H9 (cell line): Measurements from ENCODE around the gene AP1AR. TPM values are rescaled to one million over a fixed set of nuclear protein-coding genes. Genes with fewer than 3 reads are reported as not detected.

ENCODE experiments used
- DNase-seq: peaks from one replicate; pipeline ENCODE4 v3.0.0-alpha.2; 2017
- H2AFZ ChIP-seq: one replicate; pipeline ENCODE4 v1.6.1; 2013; ENCODE audit warnings: mild to moderate bottlenecking, low read length, control low read depth, moderate library complexity
- H2AK5ac ChIP-seq: 2 replicates; pipeline ENCODE4 v1.6.1; 2013; ENCODE audit warnings: low read length, control low read depth, mixed read lengths; ENCODE audit not compliant: insufficient read length
- H2BK120ac ChIP-seq: one replicate; pipeline ENCODE4 v1.6.1; 2013; ENCODE audit warnings: low read depth, mild to moderate bottlenecking, low read length, control low read depth, inconsistent platforms; ENCODE audit not compliant: poor library complexity, severe bottlenecking
- H2BK12ac ChIP-seq: 2 replicates; pipeline ENCODE4 v1.6.1; 2013; ENCODE audit warnings: low read length, control low read depth, mixed read lengths, low read depth; ENCODE audit not compliant: insufficient read length
- H2BK15ac ChIP-seq: 2 replicates; pipeline ENCODE4 v1.6.1; 2013; ENCODE audit warnings: low read depth, low read length, control low read depth
- H2BK20ac ChIP-seq: one replicate; pipeline ENCODE4 v1.6.1; 2013; ENCODE audit warnings: low read depth, mild to moderate bottlenecking, low read length, control low read depth, inconsistent platforms; ENCODE audit not compliant: poor library complexity, severe bottlenecking
- H2BK5ac ChIP-seq: 2 replicates; pipeline ENCODE4 v1.6.1; 2013; ENCODE audit warnings: low read length, control low read depth, mixed read lengths; ENCODE audit not compliant: insufficient read length
- H3K14ac ChIP-seq: 2 replicates; pipeline ENCODE4 v1.6.1; 2013; ENCODE audit warnings: low read length, control low read depth; ENCODE audit not compliant: insufficient read depth
- H3K18ac ChIP-seq: 2 replicates; pipeline ENCODE4 v1.6.1; 2013; ENCODE audit warnings: low read depth, mild to moderate bottlenecking, mixed read lengths, low read length, control low read depth; ENCODE audit not compliant: insufficient read length
- H3K23ac ChIP-seq: 2 replicates; pipeline ENCODE4 v1.6.1; 2013; ENCODE audit warnings: low read length, control low read depth, mixed read lengths, low read depth; ENCODE audit not compliant: insufficient read length
- H3K23me2 ChIP-seq: 2 replicates; pipeline ENCODE4 v1.6.1; 2013; ENCODE audit warnings: low read depth, mild to moderate bottlenecking, mixed read lengths, low read length, control low read depth; ENCODE audit not compliant: insufficient read length, poor library complexity, severe bottlenecking
- H3K27ac ChIP-seq: 2 replicates; pipeline ENCODE4 v1.5.1; 2013; ENCODE audit warnings: low read length, control low read depth, mixed read lengths, low read depth; ENCODE audit not compliant: insufficient read length
- H3K27me3 ChIP-seq: 2 replicates; pipeline ENCODE4 v1.6.1; 2013; ENCODE audit warnings: low read length, control low read depth, inconsistent platforms; ENCODE audit not compliant: insufficient read depth
- H3K4ac ChIP-seq: 2 replicates; pipeline ENCODE4 v1.6.1; 2013; ENCODE audit warnings: low read depth, mild to moderate bottlenecking, control low read depth, inconsistent platforms, low read length, moderate library complexity
- H3K4me1 ChIP-seq: 2 replicates; pipeline ENCODE4 v1.6.1; 2013; ENCODE audit warnings: low read length, control low read depth, inconsistent platforms; ENCODE audit not compliant: insufficient read depth
- H3K4me2 ChIP-seq: 2 replicates; pipeline ENCODE4 v1.6.1; 2013; ENCODE audit warnings: low read length, control low read depth, mixed read lengths; ENCODE audit not compliant: insufficient read length, insufficient read depth
- H3K56ac ChIP-seq: 2 replicates; pipeline ENCODE4 v1.6.1; 2013; ENCODE audit warnings: low read depth, mild to moderate bottlenecking, mixed read lengths, low read length, control low read depth; ENCODE audit not compliant: insufficient read length
- H3K79me1 ChIP-seq: 2 replicates; pipeline ENCODE4 v1.6.1; 2013; ENCODE audit warnings: low read depth, mild to moderate bottlenecking, moderate library complexity, low read length, control low read depth, inconsistent platforms; ENCODE audit not compliant: insufficient read depth, poor library complexity, severe bottlenecking
- H3K79me2 ChIP-seq: 2 replicates; pipeline ENCODE4 v1.6.1; 2013; ENCODE audit warnings: low read length, control low read depth, inconsistent platforms; ENCODE audit not compliant: insufficient read depth
- H3K9ac ChIP-seq: 2 replicates; pipeline ENCODE4 v1.6.1; 2013; ENCODE audit warnings: low read length, control low read depth, mixed read lengths; ENCODE audit not compliant: insufficient read length; ENCODE audit errors: extremely low read depth
- H3K9me3 ChIP-seq: one replicate; pipeline ENCODE4 v1.6.1; 2013; ENCODE audit warnings: low read depth, low read length, inconsistent platforms; ENCODE audit not compliant: control insufficient read depth
- H3T11ph ChIP-seq: one replicate; pipeline ENCODE4 v1.6.1; 2013; ENCODE audit warnings: mild to moderate bottlenecking, low read length, control low read depth, inconsistent platforms
- H4K20me1 ChIP-seq: one replicate; pipeline ENCODE4 v1.6.1; 2013; ENCODE audit not compliant: control insufficient read depth, insufficient read length, insufficient read depth
- H4K5ac ChIP-seq: 2 replicates; pipeline ENCODE4 v1.6.1; 2013; ENCODE audit warnings: low read depth, mild to moderate bottlenecking, mixed read lengths, low read length, control low read depth; ENCODE audit not compliant: insufficient read length
- H4K8ac ChIP-seq: replicated peaks from 2 replicates; pipeline ENCODE4 v1.6.1; 2013; ENCODE audit warnings: low read length, control low read depth, mixed read lengths, low read depth; ENCODE audit not compliant: insufficient read length
- H4K91ac ChIP-seq: 2 replicates; pipeline ENCODE4 v1.6.1; 2013; ENCODE audit warnings: low read depth, mild to moderate bottlenecking, moderate library complexity, mixed read lengths, low read length, control low read depth; ENCODE audit not compliant: insufficient read length
- H3K27ac Mint-ChIP-seq, 3 experiments: 2 replicates in 2 of 3; 3 replicates in 1 of 3; pipeline ENCODE4 v1.8.0; 2020 to 2021; ENCODE audit warnings: mixed read lengths in 3 of 3, mild to moderate bottlenecking in 1 of 3, moderate library complexity in 1 of 3
- H3K27me3 Mint-ChIP-seq: 2 replicates; pipeline ENCODE4 v1.8.0; 2021; ENCODE audit warnings: low read depth, mild to moderate bottlenecking, moderate library complexity, mixed read lengths
- H3K36me3 Mint-ChIP-seq, 3 experiments: 2 replicates in 2 of 3; 3 replicates in 1 of 3; pipeline ENCODE4 v1.8.0; 2020 to 2021; ENCODE audit warnings: low read depth in 3 of 3, mixed read lengths in 3 of 3; ENCODE audit not compliant: insufficient read depth in 1 of 3
- H3K4me1 Mint-ChIP-seq, 2 experiments: 2 replicates each; pipeline ENCODE4 v1.8.0; 2020; ENCODE audit warnings: mixed read lengths in 2 of 2
- H3K4me3 Mint-ChIP-seq, 2 experiments: 2 replicates in 1 of 2; 3 replicates in 1 of 2; pipeline ENCODE4 v1.8.0; 2020 to 2021; ENCODE audit warnings: mild to moderate bottlenecking in 2 of 2, mixed read lengths in 2 of 2, moderate library complexity in 1 of 2
- H3K9me3 Mint-ChIP-seq, 2 experiments: 2 replicates in 1 of 2; 3 replicates in 1 of 2; pipeline ENCODE4 v1.8.0; 2020; ENCODE audit warnings: mild to moderate bottlenecking in 2 of 2, mixed read lengths in 2 of 2, moderate library complexity in 1 of 2
- WGBS: extraction: QIAGEN DNeasy Blood & Tissue Kit; methylation state at CpG from one replicate; pipeline ENCODE4 v1.1.7; 2013; ENCODE audit warnings: missing lambda C conversion rate, low lambda C conversion rate, mixed read lengths; ENCODE audit not compliant: insufficient read length; ENCODE audit errors: extremely low coverage; 5-methylcytosine and 5-hydroxymethylcytosine counted together
- total RNA-seq: library from RNA; stranded (reverse); gene quantifications from 2 replicates; pipeline ENCODE4 v1.2.1, GENCODE V29; 2021
- TF ChIP-seq, protein P1 (sequence below): fragments of 200-600 bp; sonication (generic); conservative IDR thresholded peaks from 3 replicates; pipeline ENCODE4 v1.8.0; 2021; ENCODE audit warnings: antibody characterized with exemption, mild to moderate bottlenecking

Gene AP1AR
- total RNA-seq, 1 experiment from 2014 or later, result 24.2 TPM

- no peak overlapping the region for H2BK20ac ChIP-seq
- peaks cover 0 to 7% of the 10 kb centered on the region in 2 experiments; a peak in 3 of 5 replicates for H3K9me3 Mint-ChIP-seq
- H3K79me2 ChIP-seq, result no peaks in the 10 kb centered on the region
- TF ChIP-seq, protein P1, sequence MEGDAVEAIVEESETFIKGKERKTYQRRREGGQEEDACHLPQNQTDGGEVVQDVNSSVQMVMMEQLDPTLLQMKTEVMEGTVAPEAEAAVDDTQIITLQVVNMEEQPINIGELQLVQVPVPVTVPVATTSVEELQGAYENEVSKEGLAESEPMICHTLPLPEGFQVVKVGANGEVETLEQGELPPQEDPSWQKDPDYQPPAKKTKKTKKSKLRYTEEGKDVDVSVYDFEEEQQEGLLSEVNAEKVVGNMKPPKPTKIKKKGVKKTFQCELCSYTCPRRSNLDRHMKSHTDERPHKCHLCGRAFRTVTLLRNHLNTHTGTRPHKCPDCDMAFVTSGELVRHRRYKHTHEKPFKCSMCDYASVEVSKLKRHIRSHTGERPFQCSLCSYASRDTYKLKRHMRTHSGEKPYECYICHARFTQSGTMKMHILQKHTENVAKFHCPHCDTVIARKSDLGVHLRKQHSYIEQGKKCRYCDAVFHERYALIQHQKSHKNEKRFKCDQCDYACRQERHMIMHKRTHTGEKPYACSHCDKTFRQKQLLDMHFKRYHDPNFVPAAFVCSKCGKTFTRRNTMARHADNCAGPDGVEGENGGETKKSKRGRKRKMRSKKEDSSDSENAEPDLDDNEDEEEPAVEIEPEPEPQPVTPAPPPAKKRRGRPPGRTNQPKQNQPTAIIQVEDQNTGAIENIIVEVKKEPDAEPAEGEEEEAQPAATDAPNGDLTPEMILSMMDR, result no peak
- H3K14ac ChIP-seq, result no peak overlapping the region
- no peak overlapping the region for H4K91ac ChIP-seq
- H3K18ac ChIP-seq, result no peak overlapping the region
- peaks cover 4% of the 10 kb centered on the region; the same call in 1 of the 2 replicates for H3K4me1 ChIP-seq
- no peak overlapping the region for H3K27ac Mint-ChIP-seq
- no peak overlapping the region for H4K5ac ChIP-seq
- H3K4ac ChIP-seq, result no peak overlapping the region
- H3K27me3 ChIP-seq, result no peaks in the 10 kb centered on the region
- H2BK120ac ChIP-seq, result no peak overlapping the region
- H3K4me2 ChIP-seq, result no peak overlapping the region
- H3K56ac ChIP-seq, result no peak overlapping the region
- H3K9me3 ChIP-seq, result no peaks in the 10 kb centered on the region
- no peak overlapping the region for H3K27ac ChIP-seq
- H3K79me1 ChIP-seq, result no peaks in the 10 kb centered on the region
- H3K27me3 Mint-ChIP-seq, result peaks cover 15% of the 10 kb centered on the region
- no peak for DNase-seq
- no peak overlapping the region for H2BK12ac ChIP-seq
- H4K20me1 ChIP-seq, result no peaks in the 10 kb centered on the region
- peaks cover 15 to 21% of the 10 kb centered on the region in 2 experiments for H3K4me1 Mint-ChIP-seq
- no peaks in the 10 kb centered on the region for H3K36me3 Mint-ChIP-seq
- no CpG with 5 or more reads among the region's 5 CpGs for WGBS
- H2AK5ac ChIP-seq, result no peak overlapping the region
- no peak overlapping the region for H2AFZ ChIP-seq
- no peak overlapping the region for H2BK5ac ChIP-seq
- H3K23ac ChIP-seq, result no peak overlapping the region
- no peak overlapping the region for H2BK15ac ChIP-seq
- no peak overlapping the region for H3K4me3 Mint-ChIP-seq
- no peak overlapping the region for H3K9ac ChIP-seq
- H3T11ph ChIP-seq, result no peak overlapping the region
- H4K8ac ChIP-seq, result no peak overlapping the region
- no peaks in the 10 kb centered on the region for H3K23me2 ChIP-seq
Observed at GRCh38 chr4:112311516-112311915, 79.9 kb downstream of the AP1AR start.
